K562 (cell line): Measurements from ENCODE around the gene CMTM1. TPM values are rescaled to one million over a fixed set of nuclear protein-coding genes. Genes with fewer than 3 reads are reported as not detected.

ENCODE experiments used
- CCAR2 ChIP-seq: fragments of 200-400 bp; formaldehyde crosslinking; IDR thresholded peaks from 2 replicates; pipeline ENCODE4 v1.6.1; 2017; ENCODE audit warnings: mild to moderate bottlenecking, low read depth, low read length
- GATA2 ChIP-seq: sonication (generic); formaldehyde crosslinking; IDR thresholded peaks from 2 replicates; pipeline ENCODE4 v1.4.0; 2020; ENCODE audit warnings: mild to moderate bottlenecking, missing genetic modification reagents
- STAT5A ChIP-seq: IDR thresholded peaks from 2 replicates; pipeline ENCODE4 v1.6.1; 2012; ENCODE audit warnings: low read length, inconsistent platforms, borderline replicate concordance
- TCF3 ChIP-seq: sonication (generic); formaldehyde crosslinking; IDR thresholded peaks from 2 replicates; pipeline ENCODE4 v1.4.0; 2020; ENCODE audit warnings: mild to moderate bottlenecking, missing genetic modification reagents
- ZSCAN32 ChIP-seq: fragments of 450-650 bp; formaldehyde crosslinking; IDR thresholded peaks from 2 replicates; pipeline ENCODE4 v1.4.0; 2020; ENCODE audit warnings: mild to moderate bottlenecking, moderate library complexity
- polyA plus RNA-seq, 8 experiments: library from polyadenylated mRNA; depleted of rRNA in 4 of 8; stranded (reverse) in 5 of 8; unstranded in 3 of 8; fragments of >200 nt; fragmentation: Nextera tagmentation in 2 of 8; fragmentation: Illumina TruSeq in 1 of 8; extraction: Ambion mirVana in 2 of 8; extraction: Trizol in 1 of 8; gene quantifications; 2 replicates each; pipeline versions ENCODE4 v1.2.1 to v1.2.3, GENCODE V29; 2011 to 2014; ENCODE audit warnings: inconsistent platforms in 1 of 8, missing spikeins in 1 of 8
- total RNA-seq, 7 experiments: library from RNA; depleted of rRNA in 6 of 7; stranded (reverse); fragments of >200 nt in 6 of 7; fragmentation: Illumina TruSeq in 2 of 7; extraction: Trizol in 2 of 7; gene quantifications; 2 replicates each; pipeline versions ENCODE4 v1.2.1 to v1.2.3, GENCODE V29; 2011 to 2021; ENCODE audit warnings: low replicate concordance in 1 of 7
- TF ChIP-seq, protein P1 (sequence below), 2 experiments: fragments of 450-650 bp; IDR thresholded peaks; 2 replicates each; pipeline ENCODE4 v1.6.1; 2016
- TF ChIP-seq, protein P2 (sequence below): fragments of 250-450 bp; sonication (Bioruptor Pico); IDR thresholded peaks from 2 replicates; pipeline ENCODE4 v1.8.0; 2021; ENCODE audit warnings: moderate library complexity, mild to moderate bottlenecking, inconsistent platforms
- TF ChIP-seq, protein P3 (sequence below): sonication (generic); formaldehyde crosslinking; IDR thresholded peaks from 2 replicates; pipeline ENCODE4 v1.8.1; 2022; ENCODE audit warnings: missing genetic modification reagents
- TF ChIP-seq, protein P4 (sequence below): fragments of 450-650 bp; formaldehyde crosslinking; IDR thresholded peaks from 2 replicates; pipeline ENCODE4 v1.4.0; 2022; ENCODE audit warnings: missing genetic modification characterization
- TF ChIP-seq, protein P5 (sequence below): fragments of 450-650 bp; IDR thresholded peaks from 2 replicates; pipeline ENCODE4 v1.6.1; 2016; ENCODE audit warnings: low read depth

The CMTM1 gene
- total and polyA plus RNA-seq, 9 of the 15 experiments (the other 6 are each of a cell fraction or from before 2014, with no cell fraction given) = 0.25 to 2.6 (median 1.1) TPM; not detected in 2

DNA sequence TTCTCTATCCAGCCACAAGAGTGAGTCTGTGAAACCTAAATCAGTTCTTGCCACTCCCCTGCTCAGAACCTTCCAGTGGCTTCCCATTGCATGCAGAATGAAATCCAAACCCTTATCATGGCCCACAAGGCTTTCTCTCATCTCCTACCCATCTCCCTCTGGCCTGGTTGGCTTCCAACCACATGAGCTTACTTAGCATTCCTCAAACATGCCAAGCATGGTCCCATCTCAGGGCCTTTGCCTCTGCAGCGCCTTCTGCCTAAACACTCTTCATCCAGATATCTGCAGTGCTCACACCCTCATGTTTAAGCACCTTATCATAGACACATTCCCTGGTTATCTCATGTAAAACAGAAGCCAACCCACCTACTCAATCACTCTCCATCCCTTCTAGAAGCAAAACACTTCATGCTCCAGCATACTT lies 31.9 kb upstream of the CMTM1 start (continued):
- TF ChIP-seq, protein P1, sequence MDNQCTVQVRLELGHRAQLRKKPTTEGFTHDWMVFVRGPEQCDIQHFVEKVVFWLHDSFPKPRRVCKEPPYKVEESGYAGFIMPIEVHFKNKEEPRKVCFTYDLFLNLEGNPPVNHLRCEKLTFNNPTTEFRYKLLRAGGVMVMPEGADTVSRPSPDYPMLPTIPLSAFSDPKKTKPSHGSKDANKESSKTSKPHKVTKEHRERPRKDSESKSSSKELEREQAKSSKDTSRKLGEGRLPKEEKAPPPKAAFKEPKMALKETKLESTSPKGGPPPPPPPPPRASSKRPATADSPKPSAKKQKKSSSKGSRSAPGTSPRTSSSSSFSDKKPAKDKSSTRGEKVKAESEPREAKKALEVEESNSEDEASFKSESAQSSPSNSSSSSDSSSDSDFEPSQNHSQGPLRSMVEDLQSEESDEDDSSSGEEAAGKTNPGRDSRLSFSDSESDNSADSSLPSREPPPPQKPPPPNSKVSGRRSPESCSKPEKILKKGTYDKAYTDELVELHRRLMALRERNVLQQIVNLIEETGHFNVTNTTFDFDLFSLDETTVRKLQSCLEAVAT (IDR thresholded peaks at IDR 0.05) = no peak
- TF ChIP-seq GATA2 (CRISPR knock-in tag) (peak; percentile 43), CCAR2 (no peak), STAT5A (0 out of 2 replicates have a peak, but pooled peaks have one; percentile 41), ZSCAN32 (CRISPR knock-in tag) (no peak), TCF3 (CRISPR knock-in tag) (peak; percentile 90)
- TF ChIP-seq, protein P2, sequence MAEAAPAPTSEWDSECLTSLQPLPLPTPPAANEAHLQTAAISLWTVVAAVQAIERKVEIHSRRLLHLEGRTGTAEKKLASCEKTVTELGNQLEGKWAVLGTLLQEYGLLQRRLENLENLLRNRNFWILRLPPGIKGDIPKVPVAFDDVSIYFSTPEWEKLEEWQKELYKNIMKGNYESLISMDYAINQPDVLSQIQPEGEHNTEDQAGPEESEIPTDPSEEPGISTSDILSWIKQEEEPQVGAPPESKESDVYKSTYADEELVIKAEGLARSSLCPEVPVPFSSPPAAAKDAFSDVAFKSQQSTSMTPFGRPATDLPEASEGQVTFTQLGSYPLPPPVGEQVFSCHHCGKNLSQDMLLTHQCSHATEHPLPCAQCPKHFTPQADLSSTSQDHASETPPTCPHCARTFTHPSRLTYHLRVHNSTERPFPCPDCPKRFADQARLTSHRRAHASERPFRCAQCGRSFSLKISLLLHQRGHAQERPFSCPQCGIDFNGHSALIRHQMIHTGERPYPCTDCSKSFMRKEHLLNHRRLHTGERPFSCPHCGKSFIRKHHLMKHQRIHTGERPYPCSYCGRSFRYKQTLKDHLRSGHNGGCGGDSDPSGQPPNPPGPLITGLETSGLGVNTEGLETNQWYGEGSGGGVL (CRISPR knock-in tag) = no peak
- TF ChIP-seq, protein P3, sequence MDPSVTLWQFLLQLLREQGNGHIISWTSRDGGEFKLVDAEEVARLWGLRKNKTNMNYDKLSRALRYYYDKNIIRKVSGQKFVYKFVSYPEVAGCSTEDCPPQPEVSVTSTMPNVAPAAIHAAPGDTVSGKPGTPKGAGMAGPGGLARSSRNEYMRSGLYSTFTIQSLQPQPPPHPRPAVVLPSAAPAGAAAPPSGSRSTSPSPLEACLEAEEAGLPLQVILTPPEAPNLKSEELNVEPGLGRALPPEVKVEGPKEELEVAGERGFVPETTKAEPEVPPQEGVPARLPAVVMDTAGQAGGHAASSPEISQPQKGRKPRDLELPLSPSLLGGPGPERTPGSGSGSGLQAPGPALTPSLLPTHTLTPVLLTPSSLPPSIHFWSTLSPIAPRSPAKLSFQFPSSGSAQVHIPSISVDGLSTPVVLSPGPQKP (CRISPR knock-in tag) = no peak
- TF ChIP-seq, protein P4, sequence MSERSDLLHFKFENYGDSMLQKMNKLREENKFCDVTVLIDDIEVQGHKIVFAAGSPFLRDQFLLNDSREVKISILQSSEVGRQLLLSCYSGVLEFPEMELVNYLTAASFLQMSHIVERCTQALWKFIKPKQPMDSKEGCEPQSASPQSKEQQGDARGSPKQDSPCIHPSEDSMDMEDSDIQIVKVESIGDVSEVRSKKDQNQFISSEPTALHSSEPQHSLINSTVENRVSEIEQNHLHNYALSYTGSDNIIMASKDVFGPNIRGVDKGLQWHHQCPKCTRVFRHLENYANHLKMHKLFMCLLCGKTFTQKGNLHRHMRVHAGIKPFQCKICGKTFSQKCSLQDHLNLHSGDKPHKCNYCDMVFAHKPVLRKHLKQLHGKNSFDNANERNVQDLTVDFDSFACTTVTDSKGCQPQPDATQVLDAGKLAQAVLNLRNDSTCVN (CRISPR knock-in tag) = no peak
- TF ChIP-seq, protein P5, sequence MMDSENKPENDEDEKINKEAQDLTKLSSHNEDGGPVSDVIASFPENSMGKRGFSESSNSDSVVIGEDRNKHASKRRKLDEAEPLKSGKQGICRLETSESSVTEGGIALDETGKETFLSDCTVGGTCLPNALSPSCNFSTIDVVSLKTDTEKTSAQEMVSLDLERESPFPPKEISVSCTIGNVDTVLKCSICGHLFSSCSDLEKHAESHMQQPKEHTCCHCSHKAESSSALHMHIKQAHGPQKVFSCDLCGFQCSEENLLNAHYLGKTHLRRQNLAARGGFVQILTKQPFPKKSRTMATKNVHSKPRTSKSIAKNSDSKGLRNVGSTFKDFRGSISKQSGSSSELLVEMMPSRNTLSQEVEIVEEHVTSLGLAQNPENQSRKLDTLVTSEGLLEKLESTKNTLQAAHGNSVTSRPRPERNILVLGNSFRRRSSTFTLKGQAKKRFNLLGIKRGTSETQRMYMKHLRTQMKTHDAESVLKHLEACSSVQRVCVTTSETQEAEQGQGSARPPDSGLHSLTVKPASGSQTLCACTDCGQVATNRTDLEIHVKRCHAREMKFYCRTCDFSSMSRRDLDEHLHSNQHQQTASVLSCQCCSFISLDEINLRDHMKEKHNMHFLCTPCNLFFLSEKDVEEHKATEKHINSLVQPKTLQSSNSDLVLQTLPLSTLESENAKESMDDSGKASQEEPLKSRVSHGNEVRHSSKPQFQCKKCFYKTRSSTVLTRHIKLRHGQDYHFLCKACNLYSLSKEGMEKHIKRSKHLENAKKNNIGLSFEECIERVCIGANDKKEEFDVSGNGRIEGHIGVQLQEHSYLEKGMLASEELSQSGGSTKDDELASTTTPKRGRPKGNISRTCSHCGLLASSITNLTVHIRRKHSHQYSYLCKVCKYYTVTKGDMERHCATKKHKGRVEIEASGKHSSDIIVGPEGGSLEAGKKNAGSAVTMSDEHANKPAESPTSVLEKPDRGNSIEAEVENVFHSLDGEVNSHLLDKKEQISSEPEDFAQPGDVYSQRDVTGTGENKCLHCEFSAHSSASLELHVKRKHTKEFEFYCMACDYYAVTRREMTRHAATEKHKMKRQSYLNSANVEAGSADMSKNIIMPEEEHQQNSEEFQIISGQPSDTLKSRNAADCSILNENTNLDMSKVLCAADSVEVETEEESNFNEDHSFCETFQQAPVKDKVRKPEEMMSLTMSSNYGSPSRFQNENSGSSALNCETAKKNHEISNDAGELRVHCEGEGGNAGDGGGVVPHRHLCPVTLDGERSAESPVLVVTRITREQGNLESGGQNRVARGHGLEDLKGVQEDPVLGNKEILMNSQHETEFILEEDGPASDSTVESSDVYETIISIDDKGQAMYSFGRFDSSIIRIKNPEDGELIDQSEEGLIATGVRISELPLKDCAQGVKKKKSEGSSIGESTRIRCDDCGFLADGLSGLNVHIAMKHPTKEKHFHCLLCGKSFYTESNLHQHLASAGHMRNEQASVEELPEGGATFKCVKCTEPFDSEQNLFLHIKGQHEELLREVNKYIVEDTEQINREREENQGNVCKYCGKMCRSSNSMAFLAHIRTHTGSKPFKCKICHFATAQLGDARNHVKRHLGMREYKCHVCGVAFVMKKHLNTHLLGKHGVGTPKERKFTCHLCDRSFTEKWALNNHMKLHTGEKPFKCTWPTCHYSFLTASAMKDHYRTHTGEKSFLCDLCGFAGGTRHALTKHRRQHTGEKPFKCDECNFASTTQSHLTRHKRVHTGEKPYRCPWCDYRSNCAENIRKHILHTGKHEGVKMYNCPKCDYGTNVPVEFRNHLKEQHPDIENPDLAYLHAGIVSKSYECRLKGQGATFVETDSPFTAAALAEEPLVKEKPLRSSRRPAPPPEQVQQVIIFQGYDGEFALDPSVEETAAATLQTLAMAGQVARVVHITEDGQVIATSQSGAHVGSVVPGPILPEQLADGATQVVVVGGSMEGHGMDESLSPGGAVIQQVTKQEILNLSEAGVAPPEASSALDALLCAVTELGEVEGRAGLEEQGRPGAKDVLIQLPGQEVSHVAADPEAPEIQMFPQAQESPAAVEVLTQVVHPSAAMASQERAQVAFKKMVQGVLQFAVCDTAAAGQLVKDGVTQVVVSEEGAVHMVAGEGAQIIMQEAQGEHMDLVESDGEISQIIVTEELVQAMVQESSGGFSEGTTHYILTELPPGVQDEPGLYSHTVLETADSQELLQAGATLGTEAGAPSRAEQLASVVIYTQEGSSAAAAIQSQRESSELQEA = no peak
